Measurements from ENCODE around the gene USP7.
A peak's percentile ranks its signal among the peaks of the same experiment; 100 is the strongest.

DNA sequence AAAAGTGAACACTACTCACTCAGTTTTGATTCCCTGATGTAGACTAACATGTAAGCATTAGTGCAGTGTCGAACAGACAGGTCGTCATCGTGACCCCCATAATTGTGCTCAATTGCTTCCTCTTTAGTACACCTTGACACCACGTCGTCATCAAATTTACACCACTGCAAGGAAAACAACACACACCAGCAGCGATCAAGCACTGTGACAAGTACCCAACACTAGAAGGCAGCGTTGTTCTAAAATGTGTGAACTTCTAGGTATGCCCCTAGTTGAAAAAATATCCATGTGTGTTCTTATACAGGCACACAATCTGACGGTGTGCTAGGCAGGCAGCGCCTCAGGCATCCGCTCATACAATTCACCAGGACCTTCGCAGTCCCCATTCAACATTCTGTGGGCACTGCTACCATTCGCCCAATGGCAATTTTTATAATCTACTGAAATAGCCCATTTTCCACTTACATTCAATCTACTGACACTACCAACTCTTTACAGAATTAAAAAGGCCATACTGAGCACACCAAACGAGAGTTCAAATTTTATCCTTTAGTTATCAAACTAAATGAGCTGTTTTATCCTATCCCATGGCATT, 58.4 kb downstream of the USP7 start:
- TF ChIP-seq, protein P1, sequence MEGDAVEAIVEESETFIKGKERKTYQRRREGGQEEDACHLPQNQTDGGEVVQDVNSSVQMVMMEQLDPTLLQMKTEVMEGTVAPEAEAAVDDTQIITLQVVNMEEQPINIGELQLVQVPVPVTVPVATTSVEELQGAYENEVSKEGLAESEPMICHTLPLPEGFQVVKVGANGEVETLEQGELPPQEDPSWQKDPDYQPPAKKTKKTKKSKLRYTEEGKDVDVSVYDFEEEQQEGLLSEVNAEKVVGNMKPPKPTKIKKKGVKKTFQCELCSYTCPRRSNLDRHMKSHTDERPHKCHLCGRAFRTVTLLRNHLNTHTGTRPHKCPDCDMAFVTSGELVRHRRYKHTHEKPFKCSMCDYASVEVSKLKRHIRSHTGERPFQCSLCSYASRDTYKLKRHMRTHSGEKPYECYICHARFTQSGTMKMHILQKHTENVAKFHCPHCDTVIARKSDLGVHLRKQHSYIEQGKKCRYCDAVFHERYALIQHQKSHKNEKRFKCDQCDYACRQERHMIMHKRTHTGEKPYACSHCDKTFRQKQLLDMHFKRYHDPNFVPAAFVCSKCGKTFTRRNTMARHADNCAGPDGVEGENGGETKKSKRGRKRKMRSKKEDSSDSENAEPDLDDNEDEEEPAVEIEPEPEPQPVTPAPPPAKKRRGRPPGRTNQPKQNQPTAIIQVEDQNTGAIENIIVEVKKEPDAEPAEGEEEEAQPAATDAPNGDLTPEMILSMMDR (IDR thresholded peaks at IDR 0.05): peak; percentile 17; the same call in 1 of the 2 replicates
- no peak for TF ChIP-seq ZFX (IDR thresholded peaks at IDR 0.05; ENCODE audit: borderline replicate concordance)

Data from 22Rv1 (cell line).